ENCODE measurements around the gene NPHS1.

- TF ChIP-seq CTCF (conservative IDR thresholded peaks at IDR 0.05) = no peak
- TF ChIP-seq ZFX (IDR thresholded peaks at IDR 0.05) = no peak
Measured at GRCh38 chr19:35885225-35885738, 33.0 kb upstream of the NPHS1 start.

Data from C4-2B (cell line).